Measurements from ENCODE around the gene MPP2.
"Not testable (repeated sequence)": the region's sequence is repeated elsewhere in the genome, so short reads cannot be mapped to it uniquely, and the experiment has no call there.

The MPP2 gene

GRCh38 chr17:43938838-43939182, 31.5 kb upstream of the MPP2 start:
- H3K4me1 Mint-ChIP-seq, result peaks cover 4% of the 10 kb centered on the region
- H3K4me3 Mint-ChIP-seq, result peak overlapping the region; percentile 42
- H3K9me3 Mint-ChIP-seq, result no peaks in the 10 kb centered on the region
- H3K27ac Mint-ChIP-seq, result no peak overlapping the region
- peaks cover 3% of the 10 kb centered on the region for H3K27me3 Mint-ChIP-seq
- no peaks in the 10 kb centered on the region for H3K36me3 Mint-ChIP-seq

GRCh38 chr17:43936434-43936833, 29.1 kb upstream of the MPP2 start:
- peaks cover 3% of the 10 kb centered on the region for H3K27me3 Mint-ChIP-seq
- H3K36me3 Mint-ChIP-seq, result no peaks in the 10 kb centered on the region
- no peak overlapping the region for H3K27ac Mint-ChIP-seq
- peaks cover 4% of the 10 kb centered on the region for H3K4me1 Mint-ChIP-seq
- H3K4me3 Mint-ChIP-seq, result no peak overlapping the region
- no peaks in the 10 kb centered on the region for H3K9me3 Mint-ChIP-seq

- Mint-ChIP-seq H3K27me3 (peaks cover 3% of the 10 kb centered on the region), H3K9me3 (no peaks in the 10 kb centered on the region), H3K36me3 (no peaks in the 10 kb centered on the region), H3K4me3 (no peak overlapping the region), H3K4me1 (peaks cover 4% of the 10 kb centered on the region), H3K27ac (no peak overlapping the region)
Measured at GRCh38 chr17:43935926-43936261, 28.6 kb upstream of the MPP2 start.

GRCh38 chr17:43935204-43935925, 28.0 kb upstream of the MPP2 start:
- no peak overlapping the region for H3K27ac Mint-ChIP-seq
- H3K27me3 Mint-ChIP-seq, result peaks cover 3% of the 10 kb centered on the region
- peaks cover 4% of the 10 kb centered on the region for H3K4me1 Mint-ChIP-seq
- H3K4me3 Mint-ChIP-seq, result no peak overlapping the region
- H3K9me3 Mint-ChIP-seq, result no peaks in the 10 kb centered on the region
- no peaks in the 10 kb centered on the region for H3K36me3 Mint-ChIP-seq

- H3K4me3 Mint-ChIP-seq, result no peak overlapping the region
- no peak overlapping the region for H3K27ac Mint-ChIP-seq
- peaks cover 15% of the 10 kb centered on the region for H3K4me1 Mint-ChIP-seq
- H3K27me3 Mint-ChIP-seq, result peaks cover 3% of the 10 kb centered on the region
- H3K36me3 Mint-ChIP-seq, result no peaks in the 10 kb centered on the region
- no peaks in the 10 kb centered on the region for H3K9me3 Mint-ChIP-seq
Measured at GRCh38 chr17:43932923-43933322, 25.6 kb upstream of the MPP2 start.

GRCh38 chr17:43932357-43932756, 25.0 kb upstream of the MPP2 start:
- no peaks in the 10 kb centered on the region for H3K9me3 Mint-ChIP-seq
- H3K4me1 Mint-ChIP-seq, result peaks cover 19% of the 10 kb centered on the region
- no peaks in the 10 kb centered on the region for H3K36me3 Mint-ChIP-seq
- H3K4me3 Mint-ChIP-seq, result no peak overlapping the region
- peaks cover 2% of the 10 kb centered on the region for H3K27me3 Mint-ChIP-seq
- no peak overlapping the region for H3K27ac Mint-ChIP-seq

GRCh38 chr17:43931062-43931571, 23.8 kb upstream of the MPP2 start:
- Mint-ChIP-seq H3K4me3 (no peak overlapping the region), H3K4me1 (peaks cover 26% of the 10 kb centered on the region), H3K9me3 (no peaks in the 10 kb centered on the region), H3K27ac (no peak overlapping the region), H3K36me3 (no peaks in the 10 kb centered on the region), H3K27me3 (no peaks in the 10 kb centered on the region)

GRCh38 chr17:43928609-43929008, 21.3 kb upstream of the MPP2 start:
- Mint-ChIP-seq H3K27ac (peak overlapping the region; percentile 27), H3K27me3 (no peaks in the 10 kb centered on the region)

GRCh38 chr17:43927929-43928328, 20.6 kb upstream of the MPP2 start:
- not testable (repeated sequence) for H3K27me3 Mint-ChIP-seq, H3K9me3 Mint-ChIP-seq, H3K36me3 Mint-ChIP-seq
- H3K4me3 Mint-ChIP-seq, result peak overlapping the region; percentile 92
- H3K27ac Mint-ChIP-seq, result peak overlapping the region; percentile 80
- H3K4me1 Mint-ChIP-seq, result peaks cover 26% of the 10 kb centered on the region

More at GRCh38 chr17:43928609-43929008, 21.3 kb upstream of the MPP2 start:
- Mint-ChIP-seq H3K4me3 (no peak overlapping the region), H3K9me3 (no peaks in the 10 kb centered on the region), H3K4me1 (peaks cover 26% of the 10 kb centered on the region), H3K36me3 (no peaks in the 10 kb centered on the region)

GRCh38 chr17:43927060-43927864, 19.9 kb upstream of the MPP2 start:
- Mint-ChIP-seq H3K27me3 (no peaks in the 10 kb centered on the region), H3K4me3 (peak overlapping the region; percentile 92), H3K4me1 (peaks cover 26% of the 10 kb centered on the region), H3K27ac (peak overlapping the region; percentile 80), H3K36me3 (no peaks in the 10 kb centered on the region), H3K9me3 (no peaks in the 10 kb centered on the region)

GRCh38 chr17:43924558-43924957, 17.2 kb upstream of the MPP2 start:
- Mint-ChIP-seq H3K9me3 (no peaks in the 10 kb centered on the region), H3K27me3 (no peaks in the 10 kb centered on the region), H3K27ac (no peak overlapping the region), H3K36me3 (no peaks in the 10 kb centered on the region), H3K4me1 (peaks cover 23% of the 10 kb centered on the region), H3K4me3 (no peak overlapping the region)

- H3K27me3 Mint-ChIP-seq, result no peaks in the 10 kb centered on the region
- peaks cover 10% of the 10 kb centered on the region for H3K4me1 Mint-ChIP-seq
- no peak overlapping the region for H3K4me3 Mint-ChIP-seq
- no peaks in the 10 kb centered on the region for H3K9me3 Mint-ChIP-seq
- H3K36me3 Mint-ChIP-seq, result no peaks in the 10 kb centered on the region
- H3K27ac Mint-ChIP-seq, result no peak overlapping the region
Measured at GRCh38 chr17:43920500-43921095, 13.3 kb upstream of the MPP2 start.

GRCh38 chr17:43918026-43918389, 10.7 kb upstream of the MPP2 start:
- Mint-ChIP-seq H3K4me1 (peaks cover 10% of the 10 kb centered on the region), H3K4me3 (peak overlapping the region; percentile 67), H3K9me3 (no peaks in the 10 kb centered on the region), H3K27me3 (no peaks in the 10 kb centered on the region), H3K36me3 (no peaks in the 10 kb centered on the region), H3K27ac (no peak overlapping the region)

GRCh38 chr17:43917348-43918025, 10.2 kb upstream of the MPP2 start:
- peaks cover 10% of the 10 kb centered on the region for H3K4me1 Mint-ChIP-seq
- no peak overlapping the region for H3K27ac Mint-ChIP-seq
- H3K4me3 Mint-ChIP-seq, result peak overlapping the region; percentile 67

GRCh38 chr17:43917016-43917347, 9.6 kb upstream of the MPP2 start:
- Mint-ChIP-seq H3K9me3 (no peaks in the 10 kb centered on the region), H3K4me1 (peaks cover 10% of the 10 kb centered on the region), H3K27ac (no peak overlapping the region), H3K36me3 (no peaks in the 10 kb centered on the region), H3K4me3 (peak overlapping the region; percentile 67), H3K27me3 (no peaks in the 10 kb centered on the region)

More at GRCh38 chr17:43917348-43918025, 10.2 kb upstream of the MPP2 start:
- no peaks in the 10 kb centered on the region for H3K27me3 Mint-ChIP-seq
- no peaks in the 10 kb centered on the region for H3K9me3 Mint-ChIP-seq
- H3K36me3 Mint-ChIP-seq, result no peaks in the 10 kb centered on the region

- Mint-ChIP-seq H3K9me3 (no peaks in the 10 kb centered on the region), H3K27ac (no peak overlapping the region), H3K36me3 (no peaks in the 10 kb centered on the region), H3K4me3 (peak overlapping the region; percentile 37), H3K27me3 (no peaks in the 10 kb centered on the region), H3K4me1 (peaks cover 10% of the 10 kb centered on the region)
Measured at GRCh38 chr17:43916385-43916784, 9.0 kb upstream of the MPP2 start.
